Measurements from ENCODE around the gene DEDD2.

The DEDD2 gene

DNA sequence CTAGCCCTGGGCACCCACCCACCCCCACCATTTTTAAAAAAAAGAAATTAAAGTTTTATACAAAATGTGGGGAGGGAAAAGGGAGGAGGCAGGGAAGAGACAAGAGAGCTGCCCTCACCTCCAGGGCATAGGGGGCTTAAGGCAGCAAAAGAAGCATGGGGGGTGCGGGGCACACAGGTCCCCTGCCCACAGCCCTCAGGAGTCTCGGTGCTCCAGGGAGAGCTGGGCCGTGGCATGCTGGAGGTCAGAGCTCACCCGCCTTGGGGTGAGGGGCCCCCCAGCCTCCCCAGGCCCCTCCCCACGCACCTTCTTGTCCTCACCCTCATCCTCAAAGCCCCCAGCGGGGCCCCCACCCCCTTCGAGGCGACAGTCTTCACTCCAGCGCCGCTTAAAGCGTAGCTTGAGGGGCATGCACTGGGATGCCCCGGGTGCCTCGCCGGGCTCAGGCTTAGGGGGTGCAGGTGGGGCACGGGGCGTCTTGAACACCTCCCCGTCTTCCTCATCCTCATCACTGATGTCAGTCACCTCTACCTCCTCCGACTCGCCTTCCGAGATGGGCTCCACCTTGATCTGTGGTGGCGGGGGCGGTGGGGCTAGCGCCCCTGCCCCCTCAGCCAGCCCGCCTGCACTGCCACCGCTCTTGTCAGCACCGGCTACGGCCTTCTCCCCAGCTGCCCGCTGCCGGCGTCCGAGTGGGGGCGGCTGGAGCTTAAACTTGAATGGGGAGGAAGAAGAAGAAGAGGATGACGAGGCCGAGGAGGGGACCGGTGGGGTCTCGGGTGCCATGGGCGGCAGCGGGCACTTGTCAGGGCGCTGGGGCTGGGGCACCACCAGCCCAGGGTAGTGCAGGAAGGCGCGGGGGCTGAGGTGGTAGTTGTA is 31.0 kb upstream of the DEDD2 start:
- no peak for DNase-seq

DNA sequence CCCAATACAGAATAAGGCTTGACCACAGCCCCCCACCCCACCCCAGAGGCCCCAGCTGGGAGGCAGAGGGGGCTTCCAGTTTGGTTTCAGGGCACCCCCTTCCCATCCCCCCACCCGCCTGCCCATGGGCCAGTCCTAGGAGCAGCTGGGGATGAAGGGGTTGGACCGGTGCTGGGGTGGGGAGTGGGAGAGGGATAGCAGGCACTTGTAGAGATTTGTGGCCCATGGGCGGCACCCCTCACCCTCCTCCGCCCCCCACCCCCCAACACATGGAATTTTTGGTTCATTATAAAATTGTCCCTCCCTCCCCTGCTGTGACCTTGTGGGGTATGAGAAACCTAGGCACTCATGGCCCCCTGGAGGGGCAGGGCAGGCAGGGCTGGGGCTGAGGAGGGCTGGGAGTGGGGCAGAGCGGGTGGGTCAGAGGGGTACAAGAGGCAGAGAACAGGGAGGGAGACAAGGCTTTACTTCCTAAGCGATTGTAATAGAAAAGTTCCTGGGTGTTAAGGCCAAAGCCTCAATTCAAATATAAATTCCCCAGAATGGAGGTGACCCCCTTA is 30.2 kb upstream of the DEDD2 start:
- no peak for DNase-seq

DNA sequence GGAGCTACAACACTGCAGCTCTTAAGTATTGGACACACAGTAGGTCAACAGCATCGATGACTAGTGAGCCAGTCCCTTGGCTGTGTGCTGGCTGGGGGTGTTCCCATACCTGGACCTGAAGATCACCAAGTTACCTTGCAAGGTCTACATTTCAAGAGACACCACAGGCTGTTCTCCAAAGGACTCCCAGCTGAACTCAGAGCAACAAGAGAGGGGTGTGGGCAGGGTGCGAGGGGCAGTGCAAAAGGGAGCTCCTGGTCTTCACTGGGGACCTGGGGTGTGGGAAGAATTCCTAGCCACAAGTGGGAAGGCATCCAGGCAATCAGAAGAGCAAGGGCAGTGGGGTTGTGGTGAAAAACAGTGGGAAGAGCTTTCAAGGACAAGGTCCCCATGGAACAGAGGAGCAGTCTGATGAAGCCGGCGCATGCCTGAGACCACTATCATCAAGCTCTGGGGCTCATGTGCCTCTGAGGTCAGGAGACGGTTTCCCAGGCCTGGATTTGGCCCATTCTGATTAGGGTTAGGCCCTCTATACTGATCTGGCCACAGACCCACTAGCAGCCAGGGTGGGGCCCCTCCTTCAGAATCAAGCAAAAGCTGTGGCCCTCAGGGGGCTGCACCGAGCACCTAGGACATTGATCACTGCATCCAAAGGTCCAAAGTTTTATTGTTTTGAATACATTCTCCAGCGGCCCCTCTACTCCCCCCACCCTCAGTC is 29.6 kb upstream of the DEDD2 start:
- no peak for DNase-seq

DNA sequence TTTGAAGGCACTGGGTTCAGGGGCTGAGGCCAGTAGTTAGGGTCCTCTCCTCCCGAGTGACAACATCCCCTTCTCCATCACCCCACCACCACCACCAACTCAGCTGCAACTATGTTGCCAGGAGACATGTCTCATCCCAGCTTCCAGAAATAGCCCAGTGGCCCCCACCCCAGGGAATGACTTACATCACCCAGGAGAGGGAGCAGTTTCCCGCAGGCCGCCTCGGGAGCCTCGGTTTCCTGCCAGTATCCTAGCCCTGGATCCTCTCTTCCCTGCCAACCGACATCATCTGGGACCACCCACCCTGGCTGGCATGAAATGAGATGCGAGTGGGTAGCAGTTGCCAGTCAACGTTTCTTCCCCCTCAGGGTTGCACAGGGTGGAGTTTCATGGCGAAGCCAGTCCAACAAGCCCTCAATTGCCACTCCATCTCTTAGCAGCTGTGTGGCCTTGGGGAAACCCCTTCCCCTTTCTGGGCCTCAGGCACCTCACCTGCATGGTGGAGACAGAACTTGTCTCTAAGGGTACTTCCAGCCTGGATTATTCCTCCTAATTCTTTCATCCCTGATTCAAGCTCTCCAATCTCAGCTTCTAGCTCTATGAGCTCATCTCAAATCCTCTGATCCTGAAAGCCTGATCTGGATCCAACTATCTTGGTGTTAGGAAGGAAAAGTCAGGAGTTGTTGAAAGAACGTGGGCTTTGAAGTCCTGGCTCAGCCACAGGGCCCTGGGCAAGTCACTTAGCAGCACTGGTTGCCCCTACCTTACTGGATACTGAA is 28.9 kb upstream of the DEDD2 start:
- DNase-seq, result peak in 1 of 2 experiments; percentile 23

DNA sequence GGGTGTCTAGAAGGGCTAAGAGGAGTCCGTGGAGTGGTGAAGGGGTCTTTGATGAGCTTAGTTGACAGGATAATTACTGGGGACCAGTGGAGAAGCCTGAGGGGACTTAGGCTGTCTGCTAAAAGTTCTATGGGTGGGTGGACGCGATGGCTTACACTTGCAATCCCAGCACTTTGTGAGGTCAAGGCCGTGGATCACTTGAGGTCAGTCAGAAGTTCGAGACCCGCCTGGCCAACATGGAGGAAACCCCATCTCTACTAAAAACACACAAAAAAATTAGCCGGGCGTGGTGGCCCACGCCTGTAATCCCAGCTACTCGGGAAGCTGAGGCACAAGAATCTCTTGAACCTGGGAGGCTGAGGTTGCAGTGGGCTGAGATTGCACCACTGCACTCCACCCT is 27.8 kb upstream of the DEDD2 start:
- DNase-seq, result no peak

DNA sequence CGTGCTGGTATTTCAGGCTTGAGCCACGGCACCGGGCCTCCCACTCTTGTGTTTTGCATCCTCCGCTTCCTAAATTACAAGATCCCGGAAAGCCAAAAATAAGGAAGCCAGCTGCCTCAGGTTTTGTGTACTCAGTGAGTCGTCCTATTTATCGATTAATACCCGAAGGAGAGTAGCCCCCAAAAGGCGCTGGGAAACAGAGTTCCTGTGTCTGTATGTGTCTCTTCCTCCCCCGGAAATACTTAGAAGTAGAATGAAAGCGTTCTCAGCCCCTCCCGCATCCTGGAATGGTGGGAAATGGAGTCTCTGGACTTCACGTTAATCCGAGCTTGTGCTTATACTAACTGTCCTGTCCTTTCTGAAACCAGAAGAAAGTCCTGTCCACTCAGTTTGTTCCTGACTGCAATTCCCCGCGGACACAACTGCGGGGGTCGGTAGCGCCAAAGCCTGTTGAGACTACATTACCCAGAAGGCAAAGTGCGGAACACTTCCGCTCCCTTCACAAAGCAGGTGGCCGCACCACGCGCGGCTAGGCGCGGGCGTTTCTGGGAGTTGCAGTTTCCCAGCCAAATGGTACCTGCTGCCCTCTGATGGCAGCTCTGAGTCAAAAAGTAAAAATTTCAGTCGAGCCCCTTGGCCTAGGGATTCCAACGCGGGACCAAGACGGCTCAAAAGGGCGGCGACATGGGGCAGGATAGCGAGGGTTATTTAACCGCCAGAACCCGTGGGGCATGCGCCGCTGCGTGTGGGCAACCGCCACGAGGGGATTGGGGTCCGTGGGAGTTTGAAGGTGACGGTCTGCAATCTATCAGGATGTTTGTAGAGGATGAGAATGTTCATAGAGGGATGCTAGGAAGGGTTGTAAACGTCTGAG is 27.1 kb upstream of the DEDD2 start:
- peak; percentile 91 to 94 for DNase-seq

DNA sequence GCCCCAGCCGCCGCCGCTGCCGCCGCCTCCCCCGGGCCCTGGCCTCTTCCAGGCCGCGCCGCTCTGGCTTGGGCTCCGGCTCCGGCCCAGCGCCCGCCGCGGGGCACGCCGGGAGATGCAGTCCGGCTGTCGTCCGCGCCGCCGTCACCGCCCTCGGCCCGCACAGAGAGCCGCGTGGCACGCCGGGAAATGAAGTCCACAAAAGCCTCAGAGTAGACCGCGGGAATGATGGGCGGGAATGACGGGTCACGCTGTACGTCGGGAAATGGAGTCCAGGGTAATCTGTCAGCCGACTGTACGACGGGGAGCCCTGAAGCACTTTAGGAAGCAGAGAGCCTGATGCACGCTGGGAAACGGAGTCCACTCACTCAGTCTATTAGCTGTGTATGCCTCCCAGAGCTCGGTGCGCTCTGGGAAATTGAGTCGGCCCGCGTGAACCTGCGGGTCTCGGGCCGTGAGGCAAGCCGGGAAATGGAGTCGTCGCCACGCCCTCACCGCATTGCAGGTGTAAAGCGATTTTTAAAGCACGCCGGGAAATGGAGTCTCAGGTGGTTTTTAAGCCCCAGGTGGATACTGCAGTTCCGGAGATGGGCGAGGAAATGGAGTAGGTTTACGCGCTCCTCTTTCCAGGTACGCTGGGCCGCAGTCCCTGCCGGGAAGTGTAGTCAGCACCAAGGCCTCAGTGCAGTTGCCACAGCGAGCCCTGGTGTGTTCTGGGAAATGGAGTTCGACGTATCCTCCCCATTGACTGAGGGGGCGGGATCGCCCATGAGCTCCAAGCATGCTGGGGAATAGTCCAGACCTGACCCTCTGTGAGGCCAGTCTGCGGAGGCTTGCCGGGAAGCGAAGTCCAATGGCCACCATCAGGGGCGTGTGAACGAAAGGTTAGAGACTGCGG is 25.3 kb upstream of the DEDD2 start, which contains the start of gene GSK3A:
Gene GSK3A, minus strand, starts transcription at position 91 of the 898 bp plus-strand sequence. CDS start 137 bp downstream, outside the sequence.
- DNase-seq, result peak; percentile 95 to 96

DNA sequence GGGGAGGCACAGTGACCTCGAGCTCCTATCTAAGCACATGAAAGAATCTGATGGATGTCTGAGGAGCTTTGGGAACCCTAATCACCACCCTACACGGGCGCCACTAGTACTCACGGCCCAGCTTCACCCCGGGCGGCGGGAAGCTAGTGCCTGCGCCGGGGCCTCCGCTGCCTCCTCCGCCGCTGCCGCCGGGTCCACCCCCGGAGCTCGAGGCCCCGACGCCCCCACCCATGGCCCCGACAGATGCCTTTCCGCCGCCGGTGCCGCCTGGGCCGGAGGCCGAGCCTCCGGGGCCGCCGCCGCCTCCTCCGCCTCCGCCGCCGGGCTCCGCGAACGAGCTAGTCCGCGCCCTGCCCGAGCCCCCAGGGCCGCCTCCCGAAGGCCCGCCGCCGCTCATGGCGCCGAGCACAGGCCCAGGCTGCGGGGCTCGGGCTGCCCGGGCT is 24.6 kb upstream of the DEDD2 start:
- DNase-seq, result peak in 1 of 2 experiments; percentile 32

DNA sequence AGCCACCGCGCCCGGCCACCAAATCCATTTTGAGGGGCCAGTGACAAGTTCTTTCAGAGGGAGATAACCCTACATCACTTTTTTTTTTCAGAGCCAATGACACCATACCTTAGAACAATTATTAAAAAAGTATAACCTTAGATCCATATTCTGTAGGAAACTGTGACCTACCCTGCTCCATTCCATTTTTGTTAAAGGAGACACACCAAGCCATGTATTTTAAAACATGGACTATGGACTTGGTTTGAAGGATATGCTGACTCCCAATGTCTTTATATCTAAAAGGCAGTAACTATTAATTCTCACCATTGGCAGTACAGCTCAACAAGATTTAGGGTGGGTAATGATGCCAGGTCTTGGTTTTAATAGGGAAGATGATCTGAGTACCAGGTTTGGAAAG is 23.8 kb upstream of the DEDD2 start:
- no peak for DNase-seq

DNA sequence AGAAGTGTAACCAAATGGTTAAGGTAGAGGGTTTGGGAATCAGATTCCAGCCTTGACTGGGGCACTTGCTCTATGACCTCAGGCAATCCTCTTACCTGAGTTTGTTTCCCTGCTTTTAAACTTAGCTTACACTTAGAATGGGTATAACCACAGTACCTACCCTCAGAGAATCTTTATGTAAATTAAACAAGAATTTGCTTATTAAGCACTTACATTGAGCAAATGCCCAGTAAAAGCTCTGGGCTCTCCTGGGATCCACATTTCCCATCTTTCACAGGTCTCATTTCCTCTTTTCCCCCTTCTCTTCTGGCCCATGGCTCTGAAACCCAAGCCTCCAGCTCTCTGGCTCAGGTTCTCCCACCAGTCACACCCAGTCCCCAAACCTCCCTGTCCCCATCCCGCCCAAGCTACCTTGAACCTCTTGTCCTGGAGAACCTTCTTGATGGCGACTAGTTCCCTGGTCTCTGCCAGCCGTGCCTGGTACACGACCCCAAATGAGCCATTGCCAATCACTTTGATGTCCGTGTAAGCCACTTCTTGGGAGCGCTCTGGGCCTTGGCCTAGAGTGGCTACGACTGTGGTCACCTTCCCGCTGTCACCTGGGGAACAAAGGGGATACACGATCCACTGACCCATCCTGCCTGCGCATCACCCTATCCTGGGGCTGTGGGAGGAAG is 22.2 kb upstream of the DEDD2 start:
- no peak for DNase-seq

DNA sequence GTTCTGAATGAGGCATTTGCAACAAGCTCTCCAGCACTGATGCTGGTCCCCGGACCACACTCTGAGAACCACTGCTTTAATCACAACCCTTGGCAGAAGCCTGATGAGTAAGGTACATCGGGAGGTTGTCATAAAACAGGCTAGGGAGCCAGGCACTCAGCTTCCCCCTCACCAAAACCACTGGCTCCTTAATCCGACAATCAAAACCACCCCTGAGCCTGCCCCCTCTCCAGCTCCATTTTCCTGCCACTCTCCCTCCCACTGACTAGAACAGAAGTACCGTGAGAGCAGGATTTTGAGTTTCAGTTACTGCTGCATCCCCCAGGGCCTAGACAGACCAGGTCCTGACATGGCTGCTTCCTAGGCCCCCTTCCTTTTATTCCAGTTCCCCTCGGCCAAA is 17.7 kb upstream of the DEDD2 start:
- DNase-seq, result no peak

DNA sequence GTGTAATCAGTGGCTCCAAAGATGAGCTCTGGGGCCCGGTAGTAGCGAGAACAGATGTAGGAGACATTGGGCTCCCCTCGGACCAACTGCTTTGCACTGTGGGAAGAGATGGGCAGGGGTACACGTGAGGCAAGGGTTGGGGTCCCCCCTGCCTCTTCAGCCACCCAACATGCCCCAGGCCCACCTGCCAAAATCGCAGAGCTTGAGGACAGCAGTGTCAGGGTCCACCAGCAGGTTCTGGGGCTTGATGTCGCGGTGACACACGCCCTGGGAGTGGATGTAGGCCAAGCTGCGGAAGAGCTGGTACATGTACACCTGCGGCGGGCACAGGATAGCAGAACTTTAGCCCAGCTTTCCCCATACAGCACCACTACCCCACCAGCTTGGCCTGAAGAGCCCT is 16.9 kb upstream of the DEDD2 start:
- DNase-seq, result no peak

DNA sequence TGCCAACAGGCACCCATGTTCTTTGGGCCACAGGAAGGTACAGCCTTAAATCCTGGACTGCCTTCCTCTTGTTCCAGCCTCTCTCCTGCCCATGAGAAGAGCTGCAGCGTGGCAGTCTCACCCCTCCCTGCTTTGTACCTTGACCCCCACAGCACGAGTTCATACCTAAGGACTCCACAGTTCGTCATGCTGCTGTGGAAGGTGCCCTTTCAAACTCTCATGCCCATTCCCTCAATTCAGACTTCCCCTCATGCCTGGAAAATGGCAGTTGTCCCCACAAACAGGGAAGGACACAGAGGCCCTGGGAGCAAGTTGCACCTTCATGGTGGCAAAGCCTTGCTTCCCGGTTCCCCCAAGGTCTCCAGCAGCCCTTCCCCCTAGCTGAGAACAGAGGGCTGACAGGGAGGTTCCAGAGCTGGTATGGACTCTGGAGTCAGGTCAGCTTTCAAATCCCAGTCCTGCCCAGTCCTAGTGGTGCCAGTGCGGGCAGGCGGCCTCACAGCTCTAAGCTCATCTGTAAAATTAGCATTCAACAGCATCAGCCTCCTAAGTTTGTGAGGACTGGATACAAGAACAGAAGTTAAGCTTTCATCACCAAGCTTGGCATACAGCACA is 16.3 kb upstream of the DEDD2 start:
- DNase-seq, result no peak

DNA sequence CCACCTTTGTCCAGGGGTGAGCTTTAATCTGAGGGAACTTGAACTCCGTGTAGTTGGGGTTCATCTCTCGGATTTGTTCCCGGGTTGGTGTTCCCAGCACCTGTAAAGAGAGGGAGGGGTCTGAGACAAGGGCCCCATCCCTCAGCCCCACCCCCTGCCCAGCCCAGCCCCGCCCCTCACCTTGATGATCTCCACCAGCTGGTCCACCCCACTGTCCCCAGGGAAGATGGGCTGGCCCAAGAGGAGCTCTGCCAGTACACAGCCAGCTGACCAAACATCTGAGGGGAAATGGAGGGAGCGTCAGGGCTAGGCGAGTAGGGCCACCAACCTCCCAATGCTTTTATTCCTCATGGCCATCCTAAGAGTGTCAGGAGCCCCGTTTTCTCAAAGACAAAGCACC is 15.6 kb upstream of the DEDD2 start:
- no peak for DNase-seq

DNA sequence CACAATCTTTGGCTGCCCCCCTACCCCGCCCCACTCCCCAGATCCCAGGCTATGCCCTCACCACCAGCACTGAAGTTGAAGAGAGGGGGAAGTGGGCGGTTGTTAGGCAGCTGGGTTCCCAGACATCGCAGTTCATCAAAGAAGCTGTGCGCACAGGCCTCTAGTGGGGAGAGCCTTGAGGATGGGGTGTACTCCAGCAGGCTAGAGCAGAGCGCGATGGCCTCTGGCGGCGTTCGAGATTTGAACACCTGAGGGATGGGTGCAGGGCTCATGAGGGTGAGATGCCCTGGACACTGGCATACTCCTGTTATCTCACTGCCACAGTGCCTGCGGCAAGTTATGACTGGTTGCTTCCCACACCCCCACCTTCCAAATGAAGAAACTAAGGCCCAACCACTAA is 15.0 kb upstream of the DEDD2 start:
- DNase-seq, result no peak

DNA sequence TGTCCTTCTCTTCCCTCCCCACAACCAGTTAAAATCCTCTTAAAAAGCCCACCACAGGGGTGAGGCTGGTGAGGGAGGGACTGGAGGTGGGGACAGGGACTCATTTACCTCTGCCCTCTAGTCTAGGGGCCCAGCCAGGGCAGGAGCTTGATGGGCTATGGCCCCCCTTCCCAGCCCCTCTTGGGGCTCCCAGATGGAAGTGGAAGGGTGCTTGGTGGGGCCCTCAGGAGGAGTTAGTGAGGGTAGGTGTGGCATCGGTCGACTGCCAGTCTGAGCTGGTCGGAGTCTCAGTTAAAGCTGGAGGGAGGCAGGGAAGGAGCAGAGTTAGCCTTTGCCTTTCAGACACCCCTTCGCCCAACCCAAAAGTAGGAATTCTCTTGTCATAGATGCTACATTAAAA is 13.1 kb upstream of the DEDD2 start:
- DNase-seq, result no peak

DNA sequence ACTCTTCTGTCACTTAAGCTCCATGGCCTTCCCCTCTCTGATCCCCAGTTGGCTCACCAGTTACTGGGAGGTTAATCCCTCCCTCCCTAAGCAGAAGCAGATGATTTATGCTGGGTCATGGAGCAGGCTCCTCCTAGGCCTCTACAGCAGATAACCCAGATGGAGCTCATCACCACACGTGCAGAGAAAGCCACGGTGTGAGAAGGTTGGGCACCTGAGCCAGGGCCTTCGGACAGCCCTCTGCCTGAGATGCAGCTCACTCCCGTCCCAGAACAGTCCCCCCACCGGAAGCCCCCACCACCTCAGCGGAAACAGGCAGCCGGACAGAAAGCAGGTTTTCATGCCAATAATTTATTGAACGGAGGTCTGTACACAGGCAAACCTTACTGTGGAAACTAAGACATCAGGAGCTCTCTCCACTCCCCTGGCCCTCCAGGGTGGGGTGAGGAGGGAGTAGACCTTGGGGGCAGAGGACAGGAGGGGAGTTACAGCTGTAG is 12.4 kb upstream of the DEDD2 start:
- DNase-seq, result no peak

DNA sequence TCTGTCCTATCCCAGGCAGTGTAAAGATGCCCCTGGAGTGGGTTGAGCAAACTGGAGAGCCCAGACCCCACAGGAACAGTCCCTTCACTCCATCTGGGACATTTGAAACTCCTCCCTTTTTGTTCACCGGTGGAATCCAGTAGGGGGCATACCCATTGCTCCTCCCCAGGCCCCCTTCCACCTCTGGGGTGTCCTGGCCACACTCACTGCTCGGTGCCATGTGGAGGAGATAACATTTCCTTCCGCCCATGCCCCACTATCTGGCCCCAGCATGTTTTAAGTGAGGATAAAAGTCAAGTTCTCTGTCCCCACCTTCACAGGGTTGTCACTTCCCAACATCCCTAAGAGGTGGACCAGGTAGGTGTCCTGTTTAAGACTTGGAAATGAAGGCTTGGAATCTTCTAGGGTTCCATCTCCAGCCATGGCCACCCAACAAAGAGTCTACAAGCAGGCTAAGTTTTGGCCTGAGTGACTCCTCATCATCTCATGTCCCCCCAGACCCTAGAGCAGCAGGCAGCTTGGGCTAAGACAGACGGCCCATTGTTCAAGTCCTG is 11.9 kb upstream of the DEDD2 start:
- DNase-seq, result no peak

DNA sequence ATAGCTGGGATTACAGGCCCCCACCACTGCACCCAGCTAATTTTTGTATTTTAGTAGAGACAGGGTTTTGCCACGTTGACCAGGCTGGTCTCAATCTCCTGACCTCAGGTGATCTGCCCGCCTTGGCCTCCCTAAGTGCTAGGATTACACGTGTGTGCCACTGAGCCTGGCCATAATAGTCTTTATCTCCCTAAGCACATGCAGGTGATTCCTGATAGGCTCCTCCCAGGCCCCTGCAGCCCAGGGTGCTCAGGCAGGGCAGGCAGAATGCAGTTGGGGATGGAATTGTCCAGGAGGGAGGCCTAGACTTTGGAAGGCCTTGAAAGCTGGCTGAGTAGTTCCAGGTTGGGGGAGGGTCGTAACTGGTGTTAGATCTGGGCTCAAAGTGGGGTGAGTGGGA is 11.2 kb upstream of the DEDD2 start:
- DNase-seq, result no peak
